ENCODE results near the gene NDUFC2.
"Not testable (repeated sequence)": the region's sequence is repeated elsewhere in the genome, so short reads cannot be mapped to it uniquely, and the experiment has no call there.

DNA sequence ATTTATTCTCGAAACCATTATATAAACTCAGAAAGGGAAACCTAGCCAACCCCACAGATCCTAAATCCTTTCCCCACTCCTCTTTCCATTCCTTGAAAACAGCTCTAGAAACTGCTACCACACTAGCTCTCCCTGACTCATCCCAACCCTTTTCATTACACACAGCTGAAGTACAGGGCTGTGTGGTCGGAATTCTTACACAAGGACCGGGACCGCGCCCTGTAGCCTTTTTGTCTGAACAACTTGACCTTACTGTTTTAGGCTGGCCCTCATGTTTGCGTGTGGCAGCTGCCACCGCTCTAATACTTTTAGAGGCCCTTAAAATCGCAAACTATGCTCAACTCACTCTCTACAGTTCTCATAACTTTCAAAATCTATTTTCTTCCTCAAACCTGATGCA lies 4.8 kb upstream of the NDUFC2 start:
- TF ChIP-seq, protein P1, sequence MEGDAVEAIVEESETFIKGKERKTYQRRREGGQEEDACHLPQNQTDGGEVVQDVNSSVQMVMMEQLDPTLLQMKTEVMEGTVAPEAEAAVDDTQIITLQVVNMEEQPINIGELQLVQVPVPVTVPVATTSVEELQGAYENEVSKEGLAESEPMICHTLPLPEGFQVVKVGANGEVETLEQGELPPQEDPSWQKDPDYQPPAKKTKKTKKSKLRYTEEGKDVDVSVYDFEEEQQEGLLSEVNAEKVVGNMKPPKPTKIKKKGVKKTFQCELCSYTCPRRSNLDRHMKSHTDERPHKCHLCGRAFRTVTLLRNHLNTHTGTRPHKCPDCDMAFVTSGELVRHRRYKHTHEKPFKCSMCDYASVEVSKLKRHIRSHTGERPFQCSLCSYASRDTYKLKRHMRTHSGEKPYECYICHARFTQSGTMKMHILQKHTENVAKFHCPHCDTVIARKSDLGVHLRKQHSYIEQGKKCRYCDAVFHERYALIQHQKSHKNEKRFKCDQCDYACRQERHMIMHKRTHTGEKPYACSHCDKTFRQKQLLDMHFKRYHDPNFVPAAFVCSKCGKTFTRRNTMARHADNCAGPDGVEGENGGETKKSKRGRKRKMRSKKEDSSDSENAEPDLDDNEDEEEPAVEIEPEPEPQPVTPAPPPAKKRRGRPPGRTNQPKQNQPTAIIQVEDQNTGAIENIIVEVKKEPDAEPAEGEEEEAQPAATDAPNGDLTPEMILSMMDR (IDR thresholded peaks at IDR 0.05) = not testable (repeated sequence)
- TF ChIP-seq POLR2A (IDR thresholded peaks at IDR 0.05) = not testable (repeated sequence)
